IPS-NIHi7 (cell line): ENCODE data around the gene GGT1.
"Not testable (repeated sequence)": the region's sequence is repeated elsewhere in the genome, so short reads cannot be mapped to it uniquely, and the experiment has no call there.

Source experiments
- DNase-seq: peaks from one replicate; pipeline ENCODE4 v3.0.0; 2012; ENCODE audit warnings: mixed read lengths; ENCODE audit errors: extremely low spot score

Gene GGT1

DNA sequence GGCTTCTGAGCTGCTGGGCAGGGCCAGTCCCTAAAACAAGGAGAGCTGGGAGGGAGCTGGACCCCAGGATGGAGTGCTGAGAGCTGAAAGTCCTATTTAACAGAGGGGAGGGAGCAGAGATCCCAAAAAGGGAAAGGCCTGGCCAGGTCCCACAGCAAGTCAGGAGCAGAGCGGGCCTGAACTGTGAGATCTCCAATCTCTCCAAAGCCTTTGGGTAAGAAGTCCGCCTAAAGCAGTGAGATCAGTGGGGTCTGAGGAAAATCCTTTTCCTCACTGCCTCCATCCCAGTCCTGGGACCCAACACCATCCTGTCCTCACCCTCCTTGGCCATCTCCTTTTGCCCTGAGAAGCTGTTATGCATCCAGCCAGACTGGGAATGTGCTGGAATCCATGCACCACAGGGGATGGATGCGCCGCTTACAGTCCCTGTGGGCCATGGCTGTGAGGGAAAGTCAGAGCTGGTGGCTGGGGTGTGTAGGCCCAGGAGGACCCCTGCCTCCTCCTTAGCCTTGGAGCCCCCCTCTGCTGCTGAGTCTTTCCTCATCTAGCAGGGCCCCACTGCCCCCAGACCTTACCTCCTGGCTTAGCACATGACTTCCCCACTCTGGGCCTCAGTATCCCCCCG lies 18.7 kb upstream of the GGT1 start:
- DNase-seq: no peak

GRCh38 chr22:24584871-24585411 lies 18.1 kb upstream of the GGT1 start:
- no peak for DNase-seq

- no peak for DNase-seq
These were observed 17.5 kb upstream of the GGT1 start for GRCh38 chr22:24585461-24585860.

DNA sequence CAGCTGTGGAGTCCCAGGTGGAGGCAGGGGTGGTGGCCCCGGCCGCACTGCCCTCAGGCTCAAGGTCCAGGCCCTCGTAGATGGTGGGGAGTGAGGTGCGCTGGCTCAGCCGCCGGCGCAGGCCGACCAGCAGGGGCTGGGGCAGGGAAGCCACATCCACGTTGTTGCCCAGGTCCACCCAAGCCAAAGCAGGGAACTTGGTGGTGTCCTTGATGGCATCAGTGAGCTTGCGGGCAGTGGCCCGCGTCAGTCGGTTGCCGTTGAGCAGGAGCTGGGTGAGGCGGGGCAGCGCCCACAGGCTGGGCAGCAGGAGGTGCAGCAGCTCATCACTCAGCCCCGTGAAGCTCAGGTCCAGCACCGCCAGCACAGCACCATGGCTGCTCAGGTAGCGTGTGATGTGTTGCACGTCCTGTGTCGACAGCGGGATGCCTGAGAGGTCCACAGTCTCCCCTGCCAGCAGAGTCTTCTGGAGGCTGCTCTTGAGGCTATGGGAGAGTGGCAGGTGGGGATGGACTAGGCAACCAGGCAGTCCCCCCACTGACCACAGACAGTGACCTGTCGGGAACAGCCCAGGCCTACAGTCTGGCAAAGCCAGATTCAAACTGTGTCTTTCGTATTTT lies 17.0 kb upstream of the GGT1 start:
- no peak for DNase-seq

DNA sequence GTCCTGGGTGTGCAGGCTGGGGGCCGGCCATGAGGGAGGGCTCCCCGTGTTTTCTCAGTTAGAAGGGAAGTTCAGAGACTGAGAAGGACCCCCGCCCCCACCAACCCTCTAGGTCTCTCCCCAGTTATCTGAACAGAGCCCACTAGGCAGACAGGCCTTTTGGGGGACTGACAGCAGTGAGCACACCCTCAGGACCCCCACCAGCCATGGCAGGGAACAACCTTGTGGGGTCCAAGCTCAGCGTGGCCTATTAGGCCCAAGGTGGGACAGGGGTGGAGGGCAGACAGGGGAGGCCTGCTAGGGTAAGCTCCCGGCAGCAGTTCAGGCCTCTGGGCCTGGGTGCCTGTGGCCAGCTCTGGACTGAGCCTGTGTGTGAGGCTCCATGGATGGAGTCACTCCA lies 15.7 kb upstream of the GGT1 start:
- no peak for DNase-seq

- no peak for DNase-seq
These were observed 15.0 kb upstream of the GGT1 start for GRCh38 chr22:24587948-24588347.

- no peak for DNase-seq
These were observed 14.6 kb upstream of the GGT1 start for GRCh38 chr22:24588381-24588756.

DNA sequence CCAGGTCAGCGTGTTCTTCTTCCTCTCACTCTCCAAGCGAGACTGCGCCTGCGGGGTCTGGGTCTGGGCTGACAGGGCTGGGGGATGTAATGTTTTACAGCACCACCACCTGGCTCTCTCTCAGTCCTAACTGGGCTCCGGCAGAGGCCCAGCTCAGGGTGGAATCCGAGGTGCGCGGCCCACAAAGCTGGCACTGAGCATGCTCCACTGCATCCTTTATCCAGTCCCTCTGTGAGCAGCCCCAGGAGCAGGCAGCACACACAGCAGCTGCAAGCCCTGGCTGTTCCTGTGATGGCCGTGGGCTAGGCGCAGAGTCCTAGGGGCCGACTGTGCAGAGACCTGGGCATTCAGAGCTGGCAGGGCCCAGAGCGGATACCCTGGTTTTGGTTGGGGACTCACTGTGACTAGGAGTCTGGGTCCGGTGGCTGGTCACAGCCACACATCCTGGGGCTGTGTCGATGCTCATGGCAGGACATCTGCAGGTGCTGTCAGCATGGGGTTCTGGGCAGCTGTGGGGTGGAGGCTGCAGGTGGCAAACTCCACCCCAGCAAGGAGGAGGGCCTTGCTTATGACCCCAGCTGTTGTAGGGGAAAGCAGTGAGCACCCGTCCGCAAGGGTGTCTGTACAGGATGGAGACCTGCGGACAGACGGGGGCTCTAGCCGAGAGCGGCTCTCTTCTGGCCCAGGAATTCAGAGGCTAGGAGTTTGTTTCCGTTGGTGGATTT lies 14.1 kb upstream of the GGT1 start:
- no peak for DNase-seq

DNA sequence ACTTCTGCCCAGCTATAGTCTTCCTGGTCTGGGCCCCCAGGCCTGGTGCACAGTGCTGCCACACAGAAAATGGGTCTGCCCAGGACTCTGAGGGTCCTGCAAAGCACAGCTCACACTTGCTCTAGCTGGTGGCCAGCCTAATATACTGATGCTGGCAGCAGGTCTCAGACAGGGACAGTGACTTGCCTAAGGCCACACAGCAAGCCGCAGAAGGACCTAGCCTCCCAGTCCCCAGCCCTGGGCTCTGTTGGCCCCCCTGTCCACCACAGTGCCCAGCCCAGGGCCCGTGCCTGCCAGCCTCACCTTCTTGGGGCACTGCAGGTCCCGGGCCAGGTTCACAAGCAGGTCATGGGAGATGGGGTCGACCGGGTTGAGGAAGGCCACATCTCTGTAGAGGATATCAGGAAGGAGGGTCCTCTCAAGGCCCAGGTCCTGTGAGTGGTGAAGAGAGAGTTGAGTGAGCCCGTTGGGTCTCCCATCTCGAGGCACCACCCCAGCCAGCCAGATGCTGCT lies 13.4 kb upstream of the GGT1 start:
- no peak for DNase-seq

DNA sequence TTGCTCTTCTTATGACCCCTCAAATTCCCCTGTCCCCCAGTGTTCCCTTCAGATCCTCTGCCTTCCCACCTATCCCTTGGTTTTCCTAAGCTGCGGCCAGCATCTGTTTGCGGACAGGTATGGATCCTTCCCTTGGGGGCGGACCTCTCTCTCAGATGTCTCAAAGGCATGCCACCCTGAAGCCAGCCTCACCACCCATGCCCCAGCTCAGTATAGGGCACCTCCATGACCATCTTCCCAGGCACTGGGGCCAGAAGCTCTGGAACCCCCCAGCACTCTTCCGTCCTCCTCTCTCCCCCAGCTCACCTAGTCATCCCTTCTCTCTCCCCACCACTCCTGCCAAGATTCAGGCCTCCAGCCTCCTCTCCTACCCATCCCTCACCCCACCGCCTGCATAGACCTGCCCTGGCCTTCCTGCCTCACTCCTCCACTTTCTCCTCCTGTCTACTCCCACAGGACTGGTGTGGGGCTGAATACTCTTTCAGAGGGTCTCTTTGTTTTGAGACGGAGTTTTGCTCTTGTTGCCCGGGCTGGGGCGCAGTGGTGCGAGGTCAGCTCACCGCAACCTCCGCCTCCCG lies 12.3 kb upstream of the GGT1 start:
- DNase-seq: no peak

DNA sequence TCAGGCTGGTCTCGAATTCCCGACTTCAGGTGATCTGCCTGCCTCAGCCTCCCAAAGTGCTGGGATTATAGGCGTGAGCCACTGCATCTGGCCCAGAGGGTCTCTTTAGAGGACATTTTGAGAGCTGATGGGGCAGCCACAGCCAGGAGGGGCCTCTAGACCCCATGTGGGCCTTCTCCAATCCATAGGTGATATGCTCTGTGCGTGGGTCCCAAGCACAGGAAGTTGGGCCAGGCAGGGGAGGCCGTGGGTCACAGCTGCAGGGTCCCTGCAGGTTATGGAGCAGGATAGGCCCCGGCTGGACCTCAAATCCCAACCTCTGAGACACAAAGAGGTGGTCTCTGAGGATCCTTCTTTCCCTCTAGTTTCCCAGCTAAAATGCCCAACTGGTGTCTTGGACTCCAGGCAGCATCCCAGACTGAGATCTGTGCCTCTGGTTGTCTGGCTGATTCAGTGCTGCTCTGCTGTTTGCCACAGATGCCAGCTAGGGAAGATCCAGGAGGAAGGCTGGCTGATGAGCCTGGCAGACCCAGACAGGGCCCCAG lies 11.6 kb upstream of the GGT1 start:
- no peak for DNase-seq

DNA sequence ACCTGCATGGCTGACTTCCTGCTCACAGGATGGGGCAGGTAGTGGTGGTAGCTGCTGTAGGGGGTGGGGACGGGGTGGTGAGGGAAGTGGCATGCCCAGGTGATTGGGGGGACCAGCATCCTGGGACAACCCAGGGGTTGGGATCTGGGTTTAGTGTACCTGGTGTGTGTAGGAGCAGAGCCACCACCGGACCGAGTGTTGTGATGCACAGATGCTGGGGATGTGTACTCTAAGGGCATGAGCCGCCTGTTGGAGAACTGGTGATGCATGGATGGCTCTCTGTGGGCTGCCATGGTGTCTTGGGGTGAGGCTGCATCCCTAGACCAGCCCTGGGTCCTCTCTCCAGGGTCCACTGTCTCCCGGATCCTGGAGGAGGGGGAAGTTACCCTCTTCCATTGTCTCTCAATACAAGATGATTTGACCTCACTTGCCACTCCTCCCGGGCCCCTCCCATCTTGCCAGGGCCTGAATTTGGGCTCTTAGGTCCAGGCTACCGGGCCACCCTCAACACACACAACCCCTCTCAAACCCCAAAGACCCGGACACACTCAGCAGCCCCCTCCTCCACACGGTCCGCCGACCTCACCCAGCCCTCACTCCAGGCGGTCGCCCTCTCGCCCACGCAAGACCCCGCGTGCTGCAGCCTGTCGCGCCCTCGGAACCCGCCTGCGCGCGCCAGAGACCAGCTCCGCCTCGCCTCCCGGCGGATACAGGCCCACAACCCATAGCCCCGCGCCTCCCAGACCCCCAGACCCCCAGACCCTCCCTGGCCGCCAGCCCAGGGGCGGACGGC lies 10.7 kb upstream of the GGT1 start:
- peak; percentile 67 for DNase-seq

DNA sequence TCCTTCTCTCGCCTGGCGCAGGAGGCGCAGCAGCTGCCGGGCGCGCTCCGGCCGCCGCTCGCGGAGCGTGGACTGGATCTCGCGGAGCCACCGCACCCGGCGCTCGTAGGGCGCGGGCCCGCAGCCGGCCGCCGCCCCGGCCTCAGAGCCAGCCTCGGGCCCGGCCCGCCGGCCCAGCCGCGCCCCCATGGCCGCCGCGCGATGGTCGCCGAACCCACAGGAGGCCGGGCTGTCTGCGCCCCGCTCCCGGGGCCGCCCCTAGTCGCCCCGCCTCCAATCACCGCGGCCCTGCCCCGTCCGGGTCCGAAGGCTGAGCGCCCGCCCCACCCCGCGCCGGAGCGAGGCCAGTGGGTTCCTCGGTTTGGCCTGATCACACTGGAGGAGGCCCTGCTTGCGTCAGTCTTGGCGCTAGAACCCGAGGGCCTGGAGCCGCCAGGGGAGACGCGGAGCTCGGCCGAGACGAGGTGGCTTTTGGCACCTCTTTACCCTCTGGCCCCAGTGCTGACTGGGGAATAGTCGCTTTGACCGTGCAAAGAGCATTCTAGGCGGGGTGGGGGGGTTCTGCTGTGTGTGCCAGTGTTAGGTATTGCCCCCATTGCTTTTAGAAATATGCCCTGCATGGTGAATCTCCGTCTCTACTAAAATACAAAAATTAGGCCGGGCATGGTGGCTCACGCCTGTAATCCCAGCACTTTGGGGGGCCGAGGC lies 10.0 kb upstream of the GGT1 start, which contains the start of gene LRRC75B:
Gene LRRC75B (minus strand): TSS at position 223 of the 708 bp plus-strand sequence. CDS start 34 bp downstream, at position 189.
- DNase-seq: peak; percentile 98

DNA sequence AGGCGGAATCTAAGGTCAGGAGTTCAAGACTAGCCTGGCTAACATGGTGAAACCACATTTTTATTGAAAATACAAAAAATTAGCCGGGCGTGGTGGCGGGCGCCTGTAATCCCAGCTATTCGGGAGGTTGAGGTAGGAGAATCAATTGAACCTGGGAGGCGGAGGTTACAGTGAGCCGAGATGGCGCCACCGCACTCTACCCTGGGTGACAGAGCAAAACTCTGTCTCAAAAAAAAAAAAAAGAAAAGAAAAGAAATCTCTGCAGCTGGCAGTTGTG lies 9.5 kb upstream of the GGT1 start:
- DNase-seq: not testable (repeated sequence)

DNA sequence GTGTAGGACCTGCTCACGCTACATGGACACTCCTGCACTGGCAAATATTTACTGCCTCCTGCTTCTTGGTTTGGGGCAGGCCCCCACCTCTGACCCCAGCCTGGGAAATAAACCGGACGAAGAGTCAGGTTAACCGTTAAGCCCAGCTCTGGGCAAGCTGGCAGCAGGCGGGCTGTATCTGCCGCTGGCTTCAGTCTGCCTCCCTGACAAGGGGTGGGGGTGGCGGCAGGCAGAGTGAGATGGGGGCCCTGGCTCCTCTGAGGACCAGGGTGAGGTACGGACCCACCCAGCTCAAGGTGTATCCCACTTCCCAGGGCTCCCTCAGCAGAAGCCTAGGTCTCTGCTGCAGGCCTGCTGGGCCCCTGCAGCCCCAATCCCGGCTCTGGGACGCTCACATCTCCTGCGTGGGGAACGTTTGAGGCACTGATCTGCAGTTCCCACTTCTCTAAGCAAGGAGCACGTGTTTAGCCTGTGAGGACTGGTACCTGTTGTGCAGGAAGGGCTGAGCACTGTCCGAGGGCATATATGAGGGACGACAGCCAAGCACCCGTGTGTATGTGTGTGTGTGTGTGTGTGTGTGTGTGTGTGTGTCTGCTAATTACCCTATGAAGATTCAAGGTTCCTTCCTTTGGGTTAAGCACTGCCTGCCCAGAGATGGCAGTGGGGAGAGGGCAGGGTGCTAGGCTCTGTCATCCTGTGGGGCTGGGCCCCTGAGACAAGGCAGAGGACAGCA lies 9.0 kb upstream of the GGT1 start:
- DNase-seq: no peak

- no peak for DNase-seq
These were observed 8.3 kb upstream of the GGT1 start for GRCh38 chr22:24594569-24595120.

DNA sequence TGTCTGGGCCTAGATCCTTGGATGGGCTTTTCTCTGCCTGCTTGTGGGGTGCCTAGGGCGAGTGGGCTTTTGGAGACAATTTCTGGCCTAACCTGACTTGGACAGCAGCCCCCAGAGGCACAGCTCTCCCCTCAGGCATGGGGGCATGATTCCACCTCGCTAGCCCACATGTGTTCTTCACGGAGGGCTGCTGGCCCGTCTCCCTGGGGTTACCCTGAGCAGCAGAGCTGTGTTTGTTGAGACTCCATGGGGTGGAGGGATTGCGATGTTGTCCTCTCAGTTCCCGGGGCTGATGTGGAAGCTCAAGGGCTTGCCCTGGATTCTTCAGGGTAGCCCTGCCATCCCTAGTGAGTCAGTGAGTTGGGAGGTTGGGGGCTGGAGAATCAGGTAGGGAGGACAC lies 7.8 kb upstream of the GGT1 start:
- no peak for DNase-seq

GRCh38 chr22:24595863-24596262 lies 7.1 kb upstream of the GGT1 start:
- no peak for DNase-seq

DNA sequence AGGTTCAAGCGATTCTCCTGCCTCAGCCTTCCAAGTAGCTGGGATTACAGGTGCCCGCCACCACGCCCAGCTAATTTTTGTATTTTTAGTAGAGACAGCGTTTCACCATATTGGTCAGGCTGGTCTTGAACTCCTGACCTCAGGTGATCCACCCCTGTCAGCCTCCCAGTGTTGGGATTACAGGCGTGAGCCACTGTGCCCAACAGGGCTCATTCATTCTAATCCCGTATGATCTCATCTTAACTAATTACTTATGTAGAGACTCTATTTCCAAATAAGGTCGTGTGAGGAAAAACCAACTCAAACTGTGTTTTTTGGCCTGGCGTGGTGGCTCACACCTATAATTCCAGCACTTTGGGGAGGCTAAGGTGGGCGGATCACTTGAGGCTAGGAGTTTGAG lies 5.9 kb upstream of the GGT1 start:
- not testable (repeated sequence) for DNase-seq

DNA sequence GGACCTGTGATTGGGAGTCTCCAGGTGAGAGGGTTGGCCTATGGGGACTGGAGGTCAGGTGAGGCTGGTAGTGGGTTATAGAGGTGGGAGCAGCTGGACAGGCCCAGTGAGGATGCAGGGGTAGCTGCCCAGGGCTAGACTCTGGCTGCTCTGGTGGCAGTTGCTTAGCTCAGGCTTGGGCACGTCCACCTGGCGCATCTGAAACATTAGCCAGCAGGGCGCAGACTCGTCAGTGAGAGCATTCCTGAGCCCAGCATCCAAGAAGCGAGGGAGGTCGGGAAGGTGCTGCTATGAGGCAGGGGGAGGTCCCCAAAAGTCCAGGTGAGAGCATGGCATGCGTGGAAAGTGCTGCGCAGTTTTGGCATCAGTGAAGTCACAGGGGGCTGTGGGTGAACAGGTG lies 3.5 kb upstream of the GGT1 start:
- no peak for DNase-seq
